ENCODE measurements around the gene DGCR6L.
"Not testable (repeated sequence)": the region's sequence is repeated elsewhere in the genome, so short reads cannot be mapped to it uniquely, and the experiment has no call there.

DNA sequence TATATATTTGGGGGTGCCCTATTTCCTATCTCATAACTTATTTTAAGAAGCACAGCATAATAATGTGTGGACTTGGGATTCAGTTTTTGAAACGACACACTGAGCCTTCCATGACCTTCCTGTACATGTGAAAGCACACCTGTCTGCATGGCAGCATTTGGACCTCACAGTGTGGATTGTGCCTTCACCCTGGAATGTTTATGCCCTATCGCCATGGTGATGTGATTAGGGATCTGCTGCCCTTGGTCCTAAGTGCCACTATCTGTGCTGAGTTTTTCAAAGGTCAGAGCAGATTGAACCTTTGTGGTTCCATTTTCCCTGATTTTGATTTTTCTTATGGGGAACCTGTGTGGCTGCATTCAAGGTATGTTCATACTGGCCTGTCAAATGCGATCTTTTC lies 17.9 kb upstream of the DGCR6L start:
- not testable (repeated sequence) for TF ChIP-seq CTCF (IDR thresholded peaks at IDR 0.05; ENCODE audit: borderline replicate concordance, extremely low read depth, low read length, poor library complexity, severe bottlenecking); EZH2 (IDR thresholded peaks at IDR 0.05; ENCODE audit: borderline replicate concordance, low read depth, low read length, severe bottlenecking)
